H9 (cell line): ENCODE data around the gene ANKZF1. TPM values are rescaled to one million over a fixed set of nuclear protein-coding genes. Genes with fewer than 3 reads are reported as not detected.

Experiments used
- DNase-seq: peaks from one replicate; pipeline ENCODE4 v3.0.0-alpha.2; 2017
- H2AFZ ChIP-seq: one replicate; pipeline ENCODE4 v1.6.1; 2013; ENCODE audit warnings: mild to moderate bottlenecking, low read length, control low read depth, moderate library complexity
- H2AK5ac ChIP-seq: 2 replicates; pipeline ENCODE4 v1.6.1; 2013; ENCODE audit warnings: low read length, control low read depth, mixed read lengths; ENCODE audit not compliant: insufficient read length
- H2BK120ac ChIP-seq: one replicate; pipeline ENCODE4 v1.6.1; 2013; ENCODE audit warnings: low read depth, mild to moderate bottlenecking, low read length, control low read depth, inconsistent platforms; ENCODE audit not compliant: poor library complexity, severe bottlenecking
- H2BK12ac ChIP-seq: 2 replicates; pipeline ENCODE4 v1.6.1; 2013; ENCODE audit warnings: low read length, control low read depth, mixed read lengths, low read depth; ENCODE audit not compliant: insufficient read length
- H2BK15ac ChIP-seq: 2 replicates; pipeline ENCODE4 v1.6.1; 2013; ENCODE audit warnings: low read depth, low read length, control low read depth
- H2BK20ac ChIP-seq: one replicate; pipeline ENCODE4 v1.6.1; 2013; ENCODE audit warnings: low read depth, mild to moderate bottlenecking, low read length, control low read depth, inconsistent platforms; ENCODE audit not compliant: poor library complexity, severe bottlenecking
- H2BK5ac ChIP-seq: 2 replicates; pipeline ENCODE4 v1.6.1; 2013; ENCODE audit warnings: low read length, control low read depth, mixed read lengths; ENCODE audit not compliant: insufficient read length
- H3K14ac ChIP-seq: 2 replicates; pipeline ENCODE4 v1.6.1; 2013; ENCODE audit warnings: low read length, control low read depth; ENCODE audit not compliant: insufficient read depth
- H3K18ac ChIP-seq: 2 replicates; pipeline ENCODE4 v1.6.1; 2013; ENCODE audit warnings: low read depth, mild to moderate bottlenecking, mixed read lengths, low read length, control low read depth; ENCODE audit not compliant: insufficient read length
- H3K23ac ChIP-seq: 2 replicates; pipeline ENCODE4 v1.6.1; 2013; ENCODE audit warnings: low read length, control low read depth, mixed read lengths, low read depth; ENCODE audit not compliant: insufficient read length
- H3K23me2 ChIP-seq: 2 replicates; pipeline ENCODE4 v1.6.1; 2013; ENCODE audit warnings: low read depth, mild to moderate bottlenecking, mixed read lengths, low read length, control low read depth; ENCODE audit not compliant: insufficient read length, poor library complexity, severe bottlenecking
- H3K27ac ChIP-seq: 2 replicates; pipeline ENCODE4 v1.5.1; 2013; ENCODE audit warnings: low read length, control low read depth, mixed read lengths, low read depth; ENCODE audit not compliant: insufficient read length
- H3K27me3 ChIP-seq: 2 replicates; pipeline ENCODE4 v1.6.1; 2013; ENCODE audit warnings: low read length, control low read depth, inconsistent platforms; ENCODE audit not compliant: insufficient read depth
- H3K4ac ChIP-seq: 2 replicates; pipeline ENCODE4 v1.6.1; 2013; ENCODE audit warnings: low read depth, mild to moderate bottlenecking, control low read depth, inconsistent platforms, low read length, moderate library complexity
- H3K4me1 ChIP-seq: 2 replicates; pipeline ENCODE4 v1.6.1; 2013; ENCODE audit warnings: low read length, control low read depth, inconsistent platforms; ENCODE audit not compliant: insufficient read depth
- H3K4me2 ChIP-seq: 2 replicates; pipeline ENCODE4 v1.6.1; 2013; ENCODE audit warnings: low read length, control low read depth, mixed read lengths; ENCODE audit not compliant: insufficient read length, insufficient read depth
- H3K56ac ChIP-seq: 2 replicates; pipeline ENCODE4 v1.6.1; 2013; ENCODE audit warnings: low read depth, mild to moderate bottlenecking, mixed read lengths, low read length, control low read depth; ENCODE audit not compliant: insufficient read length
- H3K79me1 ChIP-seq: 2 replicates; pipeline ENCODE4 v1.6.1; 2013; ENCODE audit warnings: low read depth, mild to moderate bottlenecking, moderate library complexity, low read length, control low read depth, inconsistent platforms; ENCODE audit not compliant: insufficient read depth, poor library complexity, severe bottlenecking
- H3K79me2 ChIP-seq: 2 replicates; pipeline ENCODE4 v1.6.1; 2013; ENCODE audit warnings: low read length, control low read depth, inconsistent platforms; ENCODE audit not compliant: insufficient read depth
- H3K9ac ChIP-seq: 2 replicates; pipeline ENCODE4 v1.6.1; 2013; ENCODE audit warnings: low read length, control low read depth, mixed read lengths; ENCODE audit not compliant: insufficient read length; ENCODE audit errors: extremely low read depth
- H3K9me3 ChIP-seq: one replicate; pipeline ENCODE4 v1.6.1; 2013; ENCODE audit warnings: low read depth, low read length, inconsistent platforms; ENCODE audit not compliant: control insufficient read depth
- H3T11ph ChIP-seq: one replicate; pipeline ENCODE4 v1.6.1; 2013; ENCODE audit warnings: mild to moderate bottlenecking, low read length, control low read depth, inconsistent platforms
- H4K20me1 ChIP-seq: one replicate; pipeline ENCODE4 v1.6.1; 2013; ENCODE audit not compliant: control insufficient read depth, insufficient read length, insufficient read depth
- H4K5ac ChIP-seq: 2 replicates; pipeline ENCODE4 v1.6.1; 2013; ENCODE audit warnings: low read depth, mild to moderate bottlenecking, mixed read lengths, low read length, control low read depth; ENCODE audit not compliant: insufficient read length
- H4K8ac ChIP-seq: replicated peaks from 2 replicates; pipeline ENCODE4 v1.6.1; 2013; ENCODE audit warnings: low read length, control low read depth, mixed read lengths, low read depth; ENCODE audit not compliant: insufficient read length
- H4K91ac ChIP-seq: 2 replicates; pipeline ENCODE4 v1.6.1; 2013; ENCODE audit warnings: low read depth, mild to moderate bottlenecking, moderate library complexity, mixed read lengths, low read length, control low read depth; ENCODE audit not compliant: insufficient read length
- H3K27ac Mint-ChIP-seq, 3 experiments: 2 replicates in 2 of 3; 3 replicates in 1 of 3; pipeline ENCODE4 v1.8.0; 2020 to 2021; ENCODE audit warnings: mixed read lengths in 3 of 3, mild to moderate bottlenecking in 1 of 3, moderate library complexity in 1 of 3
- H3K27me3 Mint-ChIP-seq: 2 replicates; pipeline ENCODE4 v1.8.0; 2021; ENCODE audit warnings: low read depth, mild to moderate bottlenecking, moderate library complexity, mixed read lengths
- H3K36me3 Mint-ChIP-seq, 3 experiments: 2 replicates in 2 of 3; 3 replicates in 1 of 3; pipeline ENCODE4 v1.8.0; 2020 to 2021; ENCODE audit warnings: low read depth in 3 of 3, mixed read lengths in 3 of 3; ENCODE audit not compliant: insufficient read depth in 1 of 3
- H3K4me1 Mint-ChIP-seq, 2 experiments: 2 replicates each; pipeline ENCODE4 v1.8.0; 2020; ENCODE audit warnings: mixed read lengths in 2 of 2
- H3K4me3 Mint-ChIP-seq, 2 experiments: 2 replicates in 1 of 2; 3 replicates in 1 of 2; pipeline ENCODE4 v1.8.0; 2020 to 2021; ENCODE audit warnings: mild to moderate bottlenecking in 2 of 2, mixed read lengths in 2 of 2, moderate library complexity in 1 of 2
- H3K9me3 Mint-ChIP-seq, 2 experiments: 2 replicates in 1 of 2; 3 replicates in 1 of 2; pipeline ENCODE4 v1.8.0; 2020; ENCODE audit warnings: mild to moderate bottlenecking in 2 of 2, mixed read lengths in 2 of 2, moderate library complexity in 1 of 2
- CTCF ChIP-seq: fragments of 200-600 bp; sonication (generic); conservative IDR thresholded peaks from 3 replicates; pipeline ENCODE4 v1.8.0; 2021; ENCODE audit warnings: antibody characterized with exemption, mild to moderate bottlenecking
- WGBS: extraction: QIAGEN DNeasy Blood & Tissue Kit; methylation state at CpG from one replicate; pipeline ENCODE4 v1.1.7; 2013; ENCODE audit warnings: missing lambda C conversion rate, low lambda C conversion rate, mixed read lengths; ENCODE audit not compliant: insufficient read length; ENCODE audit errors: extremely low coverage; 5-methylcytosine and 5-hydroxymethylcytosine counted together
- total RNA-seq: library from RNA; stranded (reverse); gene quantifications from 2 replicates; pipeline ENCODE4 v1.2.1, GENCODE V29; 2021

The ANKZF1 gene
- total RNA-seq, 1 experiment from 2014 or later, result 55.4 TPM

GRCh38 chr2:219219784-219220532, 9.6 kb upstream of the ANKZF1 start:
- Mint-ChIP-seq H3K9me3 (no peaks in the 10 kb centered on the region), H3K27me3 (peaks cover 3% of the 10 kb centered on the region; the same call in 1 of the 2 replicates), H3K36me3 (peaks cover 30 to 59% (median 57%) of the 10 kb centered on the region in 3 experiments), H3K4me1 (peaks cover 19 to 23% of the 10 kb centered on the region in 2 experiments), H3K4me3 (peak overlapping the region in 1 of 2 experiments; percentile 50; a peak in 3 of 5 replicates), H3K27ac (no peak overlapping the region)
- H3K9ac ChIP-seq, result no peak overlapping the region
- H4K8ac ChIP-seq, result no peak overlapping the region
- H3K4me1 ChIP-seq, result no peaks in the 10 kb centered on the region
- no peak overlapping the region for H3K4ac ChIP-seq
- H3T11ph ChIP-seq, result no peak overlapping the region
- H3K56ac ChIP-seq, result no peak overlapping the region
- no peak overlapping the region for H2AFZ ChIP-seq
- no CpG with 5 or more reads among the region's 18 CpGs for WGBS
- H3K4me2 ChIP-seq, result no peak overlapping the region
- no peak overlapping the region for H2BK120ac ChIP-seq
- DNase-seq, result no peak
- H2AK5ac ChIP-seq, result no peak overlapping the region
- no peaks in the 10 kb centered on the region for H4K20me1 ChIP-seq
- no peak overlapping the region for H4K91ac ChIP-seq
- no peak overlapping the region for H3K18ac ChIP-seq
- no peaks in the 10 kb centered on the region for H3K79me2 ChIP-seq
- no peak overlapping the region for H4K5ac ChIP-seq
- H3K14ac ChIP-seq, result no peak overlapping the region
- no peak overlapping the region for H2BK5ac ChIP-seq
- H3K23me2 ChIP-seq, result peaks cover 7% of the 10 kb centered on the region
- H2BK15ac ChIP-seq, result no peak overlapping the region
- no peaks in the 10 kb centered on the region for H3K27me3 ChIP-seq
- H2BK20ac ChIP-seq, result no peak overlapping the region
- TF ChIP-seq CTCF, result no peak
- H2BK12ac ChIP-seq, result no peak overlapping the region
- H3K27ac ChIP-seq, result no peak overlapping the region
- H3K9me3 ChIP-seq, result no peaks in the 10 kb centered on the region
- no peak overlapping the region for H3K23ac ChIP-seq
- H3K79me1 ChIP-seq, result no peaks in the 10 kb centered on the region
